WTC11 (cell line): ENCODE measurements around the gene FOXC2. TPM values are rescaled to one million over a fixed set of nuclear protein-coding genes. Genes with fewer than 3 reads are reported as not detected.

ENCODE experiments used
- ATAC-seq: fragments of 200-7000 bp; cut with Tn5 transposase; 2 replicates; pipeline ENCODE4 v1.10.0; 2021; ENCODE audit warnings: mild to moderate bottlenecking, moderate library complexity
- CTCF ChIA-PET: fragments of 300-600 bp; sonication (Branson Sonifier 250); formaldehyde crosslinking; loops from one replicate; lab custom pipeline; 2021; ENCODE audit warnings: antibody characterized with exemption; lab: Charles Lee
- POLR2A ChIA-PET: fragments of 350-600 bp; sonication (Branson Sonifier 250); formaldehyde crosslinking; loops from one replicate; lab custom pipeline; 2021; ENCODE audit warnings: antibody characterized with exemption; lab: Charles Lee
- DNase-seq: peaks from one replicate; pipeline ENCODE4 v3.0.0; 2021; ENCODE audit warnings: low spot score
- H3K27ac Mint-ChIP-seq: 2 replicates; pipeline ENCODE4 v1.8.0; 2021; ENCODE audit warnings: mixed read lengths
- H3K27me3 Mint-ChIP-seq: 2 replicates; pipeline ENCODE4 v1.8.0; 2021; ENCODE audit warnings: low read depth, mild to moderate bottlenecking, moderate library complexity, mixed read lengths
- H3K36me3 Mint-ChIP-seq: 2 replicates; pipeline ENCODE4 v1.8.0; 2021; ENCODE audit warnings: mixed read lengths
- H3K4me1 Mint-ChIP-seq: 2 replicates; pipeline ENCODE4 v1.8.0; 2022; ENCODE audit warnings: mixed read lengths
- H3K4me3 Mint-ChIP-seq: 2 replicates; pipeline ENCODE4 v1.8.0; 2021; ENCODE audit warnings: mild to moderate bottlenecking, moderate library complexity, mixed read lengths
- H3K9me3 Mint-ChIP-seq: 2 replicates; pipeline ENCODE4 v1.8.0; 2021; ENCODE audit warnings: mixed read lengths
- ATF3 ChIP-seq: sonication (generic); formaldehyde crosslinking; conservative IDR thresholded peaks from 2 replicates; pipeline ENCODE4 v1.8.1; 2022; ENCODE audit warnings: mild to moderate bottlenecking, missing genetic modification reagents
- CREM ChIP-seq: sonication (generic); formaldehyde crosslinking; IDR thresholded peaks from 2 replicates; pipeline ENCODE4 v1.8.1; 2022; ENCODE audit warnings: mild to moderate bottlenecking, missing genetic modification reagents, moderate library complexity
- E2F1 ChIP-seq: sonication (generic); formaldehyde crosslinking; IDR thresholded peaks from 2 replicates; pipeline ENCODE4 v1.8.0; 2022; ENCODE audit warnings: mild to moderate bottlenecking, missing genetic modification reagents
- ETV6 ChIP-seq: sonication (generic); formaldehyde crosslinking; IDR thresholded peaks from 2 replicates; pipeline ENCODE4 v1.8.1; 2022; ENCODE audit warnings: mild to moderate bottlenecking, missing genetic modification reagents
- FOXJ3 ChIP-seq: sonication (generic); formaldehyde crosslinking; IDR thresholded peaks from 2 replicates; pipeline ENCODE4 v1.9.0; 2021; ENCODE audit warnings: missing genetic modification reagents, mild to moderate bottlenecking, borderline replicate concordance
- IRF2 ChIP-seq: sonication (generic); formaldehyde crosslinking; IDR thresholded peaks from 2 replicates; pipeline ENCODE4 v1.8.0; 2022; ENCODE audit warnings: low read depth, missing genetic modification reagents, borderline replicate concordance
- JUN ChIP-seq: sonication (generic); formaldehyde crosslinking; IDR thresholded peaks from 2 replicates; pipeline ENCODE4 v1.8.0; 2023; ENCODE audit warnings: mild to moderate bottlenecking, missing genetic modification reagents
- NR1H2 ChIP-seq: sonication (generic); formaldehyde crosslinking; IDR thresholded peaks from 2 replicates; pipeline ENCODE4 v1.9.0; 2021; ENCODE audit warnings: mild to moderate bottlenecking, moderate library complexity, missing genetic modification reagents
- PREB ChIP-seq: sonication (generic); formaldehyde crosslinking; IDR thresholded peaks from 2 replicates; pipeline ENCODE4 v1.8.1; 2022; ENCODE audit warnings: mild to moderate bottlenecking, missing genetic modification reagents, moderate library complexity, borderline replicate concordance
- PRRX2 ChIP-seq: fragments of 250-450 bp; sonication (Bioruptor Pico); IDR thresholded peaks from 2 replicates; pipeline ENCODE4 v1.8.0; 2021; ENCODE audit warnings: mild to moderate bottlenecking
- RORB ChIP-seq: fragments of 250-450 bp; sonication (Bioruptor Pico); IDR thresholded peaks from 2 replicates; pipeline ENCODE4 v1.9.0; 2021; ENCODE audit warnings: mild to moderate bottlenecking
- TCF7 ChIP-seq: sonication (generic); formaldehyde crosslinking; IDR thresholded peaks from 2 replicates; pipeline ENCODE4 v1.8.0; 2022; ENCODE audit warnings: mild to moderate bottlenecking, low read depth, missing genetic modification reagents, moderate library complexity
- ZBTB21 ChIP-seq: sonication (generic); formaldehyde crosslinking; IDR thresholded peaks from 2 replicates; pipeline ENCODE4 v1.8.1; 2023; ENCODE audit warnings: mild to moderate bottlenecking, missing genetic modification reagents, borderline replicate concordance
- ZNF219 ChIP-seq: sonication (generic); formaldehyde crosslinking; IDR thresholded peaks from 2 replicates; pipeline ENCODE4 v1.8.0; 2023; ENCODE audit warnings: missing genetic modification reagents, mild to moderate bottlenecking, borderline replicate concordance
- ZSCAN18 ChIP-seq: fragments of 250-450 bp; sonication (Bioruptor Pico); IDR thresholded peaks from 2 replicates; pipeline ENCODE4 v2.1.2; 2022; ENCODE audit warnings: mild to moderate bottlenecking, moderate library complexity
- total RNA-seq: library from RNA; stranded (reverse); gene quantifications from 3 replicates; pipeline ENCODE4 v1.2.3, GENCODE V29; 2021
- TF ChIP-seq, protein P1 (sequence below): sonication (generic); formaldehyde crosslinking; IDR thresholded peaks from 2 replicates; pipeline ENCODE4 v1.8.1; 2023; ENCODE audit warnings: mild to moderate bottlenecking, missing genetic modification reagents, moderate library complexity
- TF ChIP-seq, protein P2 (sequence below): fragments of 250-450 bp; sonication (Bioruptor Pico); IDR thresholded peaks from 2 replicates; pipeline ENCODE4 v1.9.0; 2021; ENCODE audit warnings: mild to moderate bottlenecking
- TF ChIP-seq, protein P3 (sequence below): sonication (generic); formaldehyde crosslinking; IDR thresholded peaks from 2 replicates; pipeline ENCODE4 v1.8.1; 2023; ENCODE audit warnings: mild to moderate bottlenecking, missing genetic modification reagents, moderate library complexity
- TF ChIP-seq, protein P4 (sequence below): fragments of 200-600 bp; IDR thresholded peaks from 2 replicates; pipeline ENCODE4 v1.8.0; 2022; ENCODE audit warnings: antibody characterized with exemption

FOXC2 gene
- total RNA-seq, 1 experiment from 2014 or later, result 0.28 TPM

DNA sequence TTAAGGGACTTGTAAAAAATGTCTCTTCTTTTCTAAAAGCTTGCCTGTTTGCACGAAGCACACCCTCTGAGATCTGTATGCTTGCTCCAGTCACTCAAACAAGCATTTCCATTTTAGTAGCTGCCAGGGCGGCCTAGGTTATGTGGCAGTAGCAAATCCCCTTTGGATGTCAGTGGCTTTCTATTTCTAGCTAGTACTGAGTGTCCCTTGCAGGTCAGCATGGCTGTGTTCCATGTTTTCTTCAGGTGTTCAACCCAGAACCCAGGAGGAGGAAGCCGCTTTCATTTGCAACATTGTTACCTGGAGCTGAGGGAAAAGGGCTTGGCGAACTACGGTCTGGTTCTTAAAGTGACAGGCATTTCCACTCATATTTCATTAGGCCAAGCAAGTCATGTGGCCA, 48.1 kb downstream of the FOXC2 start (continued):
- TF ChIP-seq ZBTB21 (CRISPR knock-in tag) (no peak), ZSCAN18 (CRISPR knock-in tag) (no peak), IRF2 (CRISPR knock-in tag) (no peak), ETV6 (no peak), PREB (CRISPR knock-in tag) (no peak), E2F1 (no peak)
- TF ChIP-seq, protein P1, sequence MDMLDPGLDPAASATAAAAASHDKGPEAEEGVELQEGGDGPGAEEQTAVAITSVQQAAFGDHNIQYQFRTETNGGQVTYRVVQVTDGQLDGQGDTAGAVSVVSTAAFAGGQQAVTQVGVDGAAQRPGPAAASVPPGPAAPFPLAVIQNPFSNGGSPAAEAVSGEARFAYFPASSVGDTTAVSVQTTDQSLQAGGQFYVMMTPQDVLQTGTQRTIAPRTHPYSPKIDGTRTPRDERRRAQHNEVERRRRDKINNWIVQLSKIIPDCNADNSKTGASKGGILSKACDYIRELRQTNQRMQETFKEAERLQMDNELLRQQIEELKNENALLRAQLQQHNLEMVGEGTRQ (CRISPR knock-in tag), result no peak
- TF ChIP-seq, protein P2, sequence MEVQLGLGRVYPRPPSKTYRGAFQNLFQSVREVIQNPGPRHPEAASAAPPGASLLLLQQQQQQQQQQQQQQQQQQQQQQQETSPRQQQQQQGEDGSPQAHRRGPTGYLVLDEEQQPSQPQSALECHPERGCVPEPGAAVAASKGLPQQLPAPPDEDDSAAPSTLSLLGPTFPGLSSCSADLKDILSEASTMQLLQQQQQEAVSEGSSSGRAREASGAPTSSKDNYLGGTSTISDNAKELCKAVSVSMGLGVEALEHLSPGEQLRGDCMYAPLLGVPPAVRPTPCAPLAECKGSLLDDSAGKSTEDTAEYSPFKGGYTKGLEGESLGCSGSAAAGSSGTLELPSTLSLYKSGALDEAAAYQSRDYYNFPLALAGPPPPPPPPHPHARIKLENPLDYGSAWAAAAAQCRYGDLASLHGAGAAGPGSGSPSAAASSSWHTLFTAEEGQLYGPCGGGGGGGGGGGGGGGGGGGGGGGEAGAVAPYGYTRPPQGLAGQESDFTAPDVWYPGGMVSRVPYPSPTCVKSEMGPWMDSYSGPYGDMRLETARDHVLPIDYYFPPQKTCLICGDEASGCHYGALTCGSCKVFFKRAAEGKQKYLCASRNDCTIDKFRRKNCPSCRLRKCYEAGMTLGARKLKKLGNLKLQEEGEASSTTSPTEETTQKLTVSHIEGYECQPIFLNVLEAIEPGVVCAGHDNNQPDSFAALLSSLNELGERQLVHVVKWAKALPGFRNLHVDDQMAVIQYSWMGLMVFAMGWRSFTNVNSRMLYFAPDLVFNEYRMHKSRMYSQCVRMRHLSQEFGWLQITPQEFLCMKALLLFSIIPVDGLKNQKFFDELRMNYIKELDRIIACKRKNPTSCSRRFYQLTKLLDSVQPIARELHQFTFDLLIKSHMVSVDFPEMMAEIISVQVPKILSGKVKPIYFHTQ (CRISPR knock-in tag), result no peak

- TF ChIP-seq ZNF219 (CRISPR knock-in tag) (no peak), TCF7 (CRISPR knock-in tag) (no peak), RORB (CRISPR knock-in tag) (no peak), CREM (CRISPR knock-in tag) (no peak), E2F1 (no peak), ATF3 (CRISPR knock-in tag) (no peak), JUN (no peak), PRRX2 (CRISPR knock-in tag) (no peak), FOXJ3 (no peak), NR1H2 (CRISPR knock-in tag) (no peak)
- TF ChIP-seq, protein P3, sequence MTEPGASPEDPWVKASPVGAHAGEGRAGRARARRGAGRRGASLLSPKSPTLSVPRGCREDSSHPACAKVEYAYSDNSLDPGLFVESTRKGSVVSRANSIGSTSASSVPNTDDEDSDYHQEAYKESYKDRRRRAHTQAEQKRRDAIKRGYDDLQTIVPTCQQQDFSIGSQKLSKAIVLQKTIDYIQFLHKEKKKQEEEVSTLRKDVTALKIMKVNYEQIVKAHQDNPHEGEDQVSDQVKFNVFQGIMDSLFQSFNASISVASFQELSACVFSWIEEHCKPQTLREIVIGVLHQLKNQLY (CRISPR knock-in tag), result no peak
- TF ChIP-seq, protein P4, sequence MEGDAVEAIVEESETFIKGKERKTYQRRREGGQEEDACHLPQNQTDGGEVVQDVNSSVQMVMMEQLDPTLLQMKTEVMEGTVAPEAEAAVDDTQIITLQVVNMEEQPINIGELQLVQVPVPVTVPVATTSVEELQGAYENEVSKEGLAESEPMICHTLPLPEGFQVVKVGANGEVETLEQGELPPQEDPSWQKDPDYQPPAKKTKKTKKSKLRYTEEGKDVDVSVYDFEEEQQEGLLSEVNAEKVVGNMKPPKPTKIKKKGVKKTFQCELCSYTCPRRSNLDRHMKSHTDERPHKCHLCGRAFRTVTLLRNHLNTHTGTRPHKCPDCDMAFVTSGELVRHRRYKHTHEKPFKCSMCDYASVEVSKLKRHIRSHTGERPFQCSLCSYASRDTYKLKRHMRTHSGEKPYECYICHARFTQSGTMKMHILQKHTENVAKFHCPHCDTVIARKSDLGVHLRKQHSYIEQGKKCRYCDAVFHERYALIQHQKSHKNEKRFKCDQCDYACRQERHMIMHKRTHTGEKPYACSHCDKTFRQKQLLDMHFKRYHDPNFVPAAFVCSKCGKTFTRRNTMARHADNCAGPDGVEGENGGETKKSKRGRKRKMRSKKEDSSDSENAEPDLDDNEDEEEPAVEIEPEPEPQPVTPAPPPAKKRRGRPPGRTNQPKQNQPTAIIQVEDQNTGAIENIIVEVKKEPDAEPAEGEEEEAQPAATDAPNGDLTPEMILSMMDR, result no peak
- TF ChIP-seq, all 79 proteins: peak for 0
- Mint-ChIP-seq H3K27me3 (no peaks in the 10 kb centered on the region), H3K27ac (no peak overlapping the region), H3K36me3 (no peaks in the 10 kb centered on the region), H3K4me3 (no peak overlapping the region), H3K4me1 (peaks cover 25% of the 10 kb centered on the region), H3K9me3 (no peaks in the 10 kb centered on the region)
- ATAC-seq (no peak), DNase-seq (no peak)
- ChIA-PET CTCF (no interaction called here), POLR2A (no interaction called here)
Observed at GRCh38 chr16:86616906-86617305, 50.3 kb downstream of the FOXC2 start.
